SK-N-SH (cell line): Measurements from ENCODE around the gene SV2C. TPM values are rescaled to one million over a fixed set of nuclear protein-coding genes. Genes with fewer than 3 reads are reported as not detected.

Experiments
- CTCF ChIA-PET: fragments of 300-600, 350-600 bp; formaldehyde crosslinking; extraction: SDS; loops from one replicate; lab custom pipeline; 2021; lab: Yijun Ruan, JAX
- POLR2A ChIA-PET: fragments of 350-600 bp; sonication (Branson Sonifier 250); formaldehyde crosslinking; extraction: SDS; loops from one replicate; lab custom pipeline; 2020; ENCODE audit warnings: antibody characterized with exemption, inconsistent platforms; lab: Yijun Ruan, JAX
- DNase-seq: peaks from one replicate; pipeline ENCODE4 v3.0.0; 2012
- H2AFZ ChIP-seq: fragments of 200-600 bp; sonication (generic); 2 replicates; pipeline ENCODE4 v1.8.1; 2016; ENCODE audit warnings: antibody characterized with exemption, mild to moderate bottlenecking, low read depth
- H3F3A ChIP-seq: fragments of 200-600 bp; sonication (generic); replicated peaks from 2 replicates; pipeline ENCODE3; 2016; ENCODE audit warnings: antibody characterized with exemption, mild to moderate bottlenecking; ENCODE audit not compliant: insufficient read depth
- H3K27ac ChIP-seq, 2 experiments: fragments of 200-500 bp in 1 of 2; fragments of 200-600 bp in 1 of 2; sonication (Bioruptor generic) in 1 of 2; sonication (generic), shearing (Covaris generic) in 1 of 2; 2 replicates each; pipeline versions ENCODE4 v1.5.1 to v1.6.1; 2014 to 2016; ENCODE audit warnings: low read depth in 2 of 2, inconsistent platforms in 1 of 2, low read length in 1 of 2, mild to moderate bottlenecking in 1 of 2, mixed read lengths in 1 of 2
- H3K27me3 ChIP-seq: fragments of 200-600 bp; sonication (generic), shearing (Covaris generic); 2 replicates; pipeline ENCODE4 v1.6.1; 2016; ENCODE audit warnings: mixed run types; ENCODE audit not compliant: insufficient read depth
- H3K36me3 ChIP-seq, 2 experiments: fragments of 200-500 bp in 1 of 2; fragments of 200-600 bp in 1 of 2; sonication (Bioruptor generic) in 1 of 2; sonication (generic) in 1 of 2; replicated peaks in 1 of 2; 2 replicates each; pipeline versions ENCODE3 to v1.5.1; 2014 to 2016; ENCODE audit warnings: low read length in 1 of 2, mild to moderate bottlenecking in 1 of 2; ENCODE audit not compliant: insufficient read depth in 2 of 2, control insufficient read depth in 1 of 2
- H3K4me1 ChIP-seq, 2 experiments: fragments of 200-500 bp in 1 of 2; fragments of 200-600 bp in 1 of 2; sonication (Bioruptor generic) in 1 of 2; sonication (generic), shearing (Covaris generic) in 1 of 2; 2 replicates each; pipeline versions ENCODE4 v1.5.1 to v1.6.1; 2014 to 2016; ENCODE audit warnings: low read depth in 1 of 2, low read length in 1 of 2, mixed run types in 1 of 2; ENCODE audit not compliant: insufficient read depth in 2 of 2, control insufficient read depth in 1 of 2
- H3K4me2 ChIP-seq: fragments of 200-600 bp; sonication (generic), shearing (Covaris generic); 2 replicates; pipeline ENCODE4 v1.6.1; 2017; ENCODE audit warnings: mixed run types
- H3K4me3 ChIP-seq, 2 experiments: fragments of 200-500 bp in 1 of 2; fragments of 200-600 bp in 1 of 2; sonication (Bioruptor generic) in 1 of 2; sonication (generic), shearing (Covaris generic) in 1 of 2; 2 replicates each; pipeline versions ENCODE4 v1.5.1 to v1.8.1; 2014 to 2016; ENCODE audit warnings: low read depth in 2 of 2, inconsistent platforms in 1 of 2, low read length in 1 of 2, mild to moderate bottlenecking in 1 of 2, mixed read lengths in 1 of 2, moderate library complexity in 1 of 2
- H3K79me2 ChIP-seq: fragments of 200-600 bp; sonication (generic); 2 replicates; pipeline ENCODE4 v1.8.1; 2017; ENCODE audit warnings: mild to moderate bottlenecking; ENCODE audit not compliant: insufficient read depth
- H3K9ac ChIP-seq: fragments of 200-600 bp; sonication (generic); 2 replicates; pipeline ENCODE4 v1.6.1; 2017; ENCODE audit warnings: mixed run types
- H3K9me2 ChIP-seq: fragments of 200-600 bp; sonication (generic); 2 replicates; pipeline ENCODE4 v1.6.1; 2017; ENCODE audit warnings: mixed run types
- H3K9me3 ChIP-seq: fragments of 200-600 bp; sonication (generic); 2 replicates; pipeline ENCODE4 v1.6.1; 2017; ENCODE audit warnings: mixed run types, mild to moderate bottlenecking, moderate library complexity
- H4K20me1 ChIP-seq: fragments of 200-600 bp; sonication (generic); 2 replicates; pipeline ENCODE4 v1.6.1; 2017; ENCODE audit warnings: mild to moderate bottlenecking, mixed run types; ENCODE audit not compliant: insufficient read depth
- CHD2 ChIP-seq: fragments of 150-350 bp; IDR thresholded peaks from 2 replicates; pipeline ENCODE4 v1.6.1; 2018; ENCODE audit warnings: low read length; ENCODE audit not compliant: partially characterized antibody
- ELF1 ChIP-seq: IDR thresholded peaks from 2 replicates; pipeline ENCODE4 v1.4.0; 2012
- EP300 ChIP-seq, 2 experiments: IDR thresholded peaks; 2 replicates each; pipeline versions ENCODE4 v1.4.0 to v1.6.1; 2012; ENCODE audit warnings: borderline replicate concordance in 1 of 2, low read depth in 1 of 2, low read length in 1 of 2
- FOSL2 ChIP-seq: IDR thresholded peaks from 2 replicates; pipeline ENCODE4 v1.4.0; 2012; ENCODE audit warnings: low read depth, mild to moderate bottlenecking, moderate library complexity, borderline replicate concordance
- FOXJ3 ChIP-seq: sonication (generic); formaldehyde crosslinking; IDR thresholded peaks from 2 replicates; pipeline ENCODE4 v1.5.1; 2020; ENCODE audit warnings: mild to moderate bottlenecking, missing genetic modification reagents
- FOXM1 ChIP-seq: IDR thresholded peaks from 2 replicates; pipeline ENCODE4 v1.4.0; 2012; ENCODE audit warnings: low read depth, mild to moderate bottlenecking
- GABPA ChIP-seq: IDR thresholded peaks from 2 replicates; pipeline ENCODE4 v1.4.0; 2012; ENCODE audit warnings: low read depth, mild to moderate bottlenecking
- IRF3 ChIP-seq: fragments of 150-350 bp; IDR thresholded peaks from 2 replicates; pipeline ENCODE4 v1.6.1; 2016; ENCODE audit warnings: mild to moderate bottlenecking, low read depth, low read length
- MAX ChIP-seq: IDR thresholded peaks from 2 replicates; pipeline ENCODE4 v1.4.0; 2012; ENCODE audit warnings: low read depth
- NFIC ChIP-seq: IDR thresholded peaks from 2 replicates; pipeline ENCODE4 v1.4.0; 2012; ENCODE audit warnings: borderline replicate concordance
- NRF1 ChIP-seq: IDR thresholded peaks from 2 replicates; pipeline ENCODE4 v1.6.1; 2012; ENCODE audit warnings: low read depth, mild to moderate bottlenecking, low read length
- POLR2AphosphoS5 ChIP-seq: IDR thresholded peaks from 2 replicates; pipeline ENCODE4 v1.6.1; 2012; ENCODE audit warnings: low read depth, low read length
- RAD21 ChIP-seq: IDR thresholded peaks from 2 replicates; pipeline ENCODE4 v1.6.1; 2012; ENCODE audit warnings: mild to moderate bottlenecking, low read length
- REST ChIP-seq: IDR thresholded peaks from 2 replicates; pipeline ENCODE4 v1.6.1; 2012; ENCODE audit warnings: mild to moderate bottlenecking, low read depth, low read length, moderate library complexity
- RFX5 ChIP-seq: IDR thresholded peaks from 2 replicates; pipeline ENCODE4 v1.6.1; 2012; ENCODE audit warnings: mild to moderate bottlenecking, improper control_type of control experiment, low read length
- SIN3A ChIP-seq: IDR thresholded peaks from 2 replicates; pipeline ENCODE4 v1.6.1; 2012; ENCODE audit warnings: low read depth, mild to moderate bottlenecking, low read length, moderate library complexity, borderline replicate concordance
- SMC3 ChIP-seq: IDR thresholded peaks from 2 replicates; pipeline ENCODE4 v1.6.1; 2012; ENCODE audit warnings: low read depth, low read length, improper control_type of control experiment
- TAF1 ChIP-seq: IDR thresholded peaks from 2 replicates; pipeline ENCODE4 v1.6.1; 2012; ENCODE audit warnings: low read depth, mild to moderate bottlenecking, low read length, moderate library complexity, borderline replicate concordance
- TEAD4 ChIP-seq: IDR thresholded peaks from 2 replicates; pipeline ENCODE4 v1.4.0; 2012; ENCODE audit warnings: mild to moderate bottlenecking, borderline replicate concordance; ENCODE audit not compliant: insufficient read depth
- USF1 ChIP-seq: IDR thresholded peaks from 2 replicates; pipeline ENCODE4 v1.4.0; 2012; ENCODE audit warnings: low read depth, borderline replicate concordance
- USF2 ChIP-seq: fragments of 150-350 bp; IDR thresholded peaks from 2 replicates; pipeline ENCODE4 v1.6.1; 2017; ENCODE audit warnings: antibody characterized with exemption, low read length, low read depth, borderline replicate concordance
- ZBTB33 ChIP-seq: IDR thresholded peaks from 2 replicates; pipeline ENCODE4 v1.4.0; 2012; ENCODE audit warnings: low read depth, borderline replicate concordance
- WGBS: methylation state at CpG from one replicate; pipeline ENCODE4 v1.1.6; 2017; ENCODE audit warnings: low lambda C conversion rate; 5-methylcytosine and 5-hydroxymethylcytosine counted together
- polyA plus RNA-seq, 3 experiments: library from polyadenylated mRNA; depleted of rRNA; stranded (reverse); fragments of >200 nt; gene quantifications; 2 replicates each; pipeline ENCODE4 v1.2.3, GENCODE V29; 2012

The SV2C gene
- polyA plus RNA-seq, 1 of the 3 experiments (the other 2 are of a cell fraction) = 0.05 TPM

- no peaks in the 10 kb centered on the region for H4K20me1 ChIP-seq
- ChIA-PET POLR2A (no interaction called here), CTCF (no interaction called here)
- whole genome bisulfite sequencing = 39% methylated on average over 8 of the region's 11 CpGs
- 0 out of 2 replicates have a peak, but pooled peaks cover under 1% of the 10 kb centered on the region for H3K27me3 ChIP-seq
- no peak overlapping the region for H2AFZ ChIP-seq
- peaks cover 8 to 11% of the 10 kb centered on the region in 2 experiments; a peak in 3 of 4 replicates for H3K4me1 ChIP-seq
- peak; percentile 27 for DNase-seq
- no peaks in the 10 kb centered on the region for H3K36me3 ChIP-seq
- H3K9ac ChIP-seq = no peak overlapping the region
- H3K79me2 ChIP-seq = no peaks in the 10 kb centered on the region
- peak overlapping the region in 1 of 2 experiments; percentile 41; a peak in 1 of 4 replicates for H3K27ac ChIP-seq
- peaks cover 6% of the 10 kb centered on the region for H3F3A ChIP-seq
- H3K9me3 ChIP-seq = no peaks in the 10 kb centered on the region
- no peaks in the 10 kb centered on the region for H3K9me2 ChIP-seq
- H3K4me3 ChIP-seq = no peak overlapping the region
- H3K4me2 ChIP-seq = peak overlapping the region; percentile 70
- TF ChIP-seq RAD21 (no peak), REST (no peak), TEAD4 (peak; percentile 40; the same call in 1 of the 2 replicates), TAF1 (no peak), RFX5 (no peak), FOSL2 (peak; percentile 98), USF2 (no peak), GABPA (no peak), NFIC (peak; percentile 8; the same call in 1 of the 2 replicates), NRF1 (no peak), POLR2AphosphoS5 (peak; percentile 36; the same call in 1 of the 2 replicates), MAX (no peak), ELF1 (no peak), USF1 (no peak), EP300 (IDR thresholded peaks at IDR 0.05; ENCODE audit: borderline replicate concordance in 1 of 2, low read depth in 1 of 2, low read length in 1 of 2) (peak in 1 of 2 experiments; percentile 25; a peak in 1 of 4 replicates), IRF3 (no peak), CHD2 (no peak), ZBTB33 (0 out of 2 replicates have a peak, but pooled peaks have one; percentile 16), SMC3 (no peak), FOXM1 (no peak), FOXJ3 (CRISPR knock-in tag) (no peak), SIN3A (no peak)
Observed at GRCh38 chr5:76372323-76373054, 289.3 kb downstream of the SV2C start.
